Choroid plexus epithelial cell (primary cell): ENCODE results near the gene RNF125.

Experiments used
- DNase-seq: peaks from one replicate; pipeline ENCODE4 v3.0.0-alpha.2; 2010; ENCODE audit warnings: low read depth
- H3K4me3 ChIP-seq: 2 replicates; pipeline ENCODE4 v1.5.1; 2011; ENCODE audit warnings: low read depth, mild to moderate bottlenecking, control low read depth, low read length, moderate library complexity
- TF ChIP-seq, protein P1 (sequence below): conservative IDR thresholded peaks from 2 replicates; pipeline ENCODE4 v1.5.1; 2011; ENCODE audit warnings: low read depth, mild to moderate bottlenecking, control low read depth, inconsistent platforms, low read length, moderate library complexity

RNF125 gene

DNA sequence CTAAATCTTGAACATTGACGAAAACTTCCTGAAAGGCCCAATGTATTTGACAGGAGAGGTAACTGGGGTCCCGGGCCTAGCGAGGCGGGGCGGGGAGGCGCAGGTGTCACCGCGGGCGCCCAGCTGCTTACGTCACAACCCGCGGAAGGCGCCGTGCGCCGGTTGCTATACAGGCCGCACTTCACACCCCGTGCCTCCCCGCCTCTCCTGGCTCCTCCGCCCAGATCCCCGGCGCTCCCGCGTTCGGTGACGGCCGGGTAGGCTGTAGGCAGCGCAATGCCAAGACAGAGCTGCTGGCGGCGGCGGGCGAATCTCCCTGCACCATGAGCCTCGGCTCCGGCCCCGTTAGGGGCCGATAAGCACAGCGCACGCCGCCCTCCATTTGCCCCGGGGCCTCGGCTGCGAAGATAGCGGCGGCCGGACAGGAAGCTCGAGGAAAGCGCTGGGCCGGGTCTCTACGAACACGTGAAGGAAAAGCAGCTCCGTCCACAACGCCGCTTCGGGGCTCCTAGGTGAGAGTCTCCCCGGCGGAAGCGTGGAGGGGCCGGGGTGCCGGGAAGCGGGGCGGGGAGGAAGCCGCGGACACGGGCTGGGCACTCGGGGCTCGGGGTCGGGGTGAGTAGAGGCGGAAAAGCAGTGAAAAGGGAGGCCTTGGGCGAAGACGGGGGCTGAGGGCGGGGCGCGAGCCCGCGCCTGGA, 73.2 kb downstream of the RNF125 start, which contains the start of gene RNF138:
Gene RNF138, plus strand, starts transcription at position 151 of the 698 bp plus-strand sequence. CDS start 903 bp downstream, outside the sequence.
- TF ChIP-seq, protein P1, sequence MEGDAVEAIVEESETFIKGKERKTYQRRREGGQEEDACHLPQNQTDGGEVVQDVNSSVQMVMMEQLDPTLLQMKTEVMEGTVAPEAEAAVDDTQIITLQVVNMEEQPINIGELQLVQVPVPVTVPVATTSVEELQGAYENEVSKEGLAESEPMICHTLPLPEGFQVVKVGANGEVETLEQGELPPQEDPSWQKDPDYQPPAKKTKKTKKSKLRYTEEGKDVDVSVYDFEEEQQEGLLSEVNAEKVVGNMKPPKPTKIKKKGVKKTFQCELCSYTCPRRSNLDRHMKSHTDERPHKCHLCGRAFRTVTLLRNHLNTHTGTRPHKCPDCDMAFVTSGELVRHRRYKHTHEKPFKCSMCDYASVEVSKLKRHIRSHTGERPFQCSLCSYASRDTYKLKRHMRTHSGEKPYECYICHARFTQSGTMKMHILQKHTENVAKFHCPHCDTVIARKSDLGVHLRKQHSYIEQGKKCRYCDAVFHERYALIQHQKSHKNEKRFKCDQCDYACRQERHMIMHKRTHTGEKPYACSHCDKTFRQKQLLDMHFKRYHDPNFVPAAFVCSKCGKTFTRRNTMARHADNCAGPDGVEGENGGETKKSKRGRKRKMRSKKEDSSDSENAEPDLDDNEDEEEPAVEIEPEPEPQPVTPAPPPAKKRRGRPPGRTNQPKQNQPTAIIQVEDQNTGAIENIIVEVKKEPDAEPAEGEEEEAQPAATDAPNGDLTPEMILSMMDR = no peak
- H3K4me3 ChIP-seq = peak within 1 kb of the TSS; percentile 95
- peak; percentile 87 for DNase-seq

DNA sequence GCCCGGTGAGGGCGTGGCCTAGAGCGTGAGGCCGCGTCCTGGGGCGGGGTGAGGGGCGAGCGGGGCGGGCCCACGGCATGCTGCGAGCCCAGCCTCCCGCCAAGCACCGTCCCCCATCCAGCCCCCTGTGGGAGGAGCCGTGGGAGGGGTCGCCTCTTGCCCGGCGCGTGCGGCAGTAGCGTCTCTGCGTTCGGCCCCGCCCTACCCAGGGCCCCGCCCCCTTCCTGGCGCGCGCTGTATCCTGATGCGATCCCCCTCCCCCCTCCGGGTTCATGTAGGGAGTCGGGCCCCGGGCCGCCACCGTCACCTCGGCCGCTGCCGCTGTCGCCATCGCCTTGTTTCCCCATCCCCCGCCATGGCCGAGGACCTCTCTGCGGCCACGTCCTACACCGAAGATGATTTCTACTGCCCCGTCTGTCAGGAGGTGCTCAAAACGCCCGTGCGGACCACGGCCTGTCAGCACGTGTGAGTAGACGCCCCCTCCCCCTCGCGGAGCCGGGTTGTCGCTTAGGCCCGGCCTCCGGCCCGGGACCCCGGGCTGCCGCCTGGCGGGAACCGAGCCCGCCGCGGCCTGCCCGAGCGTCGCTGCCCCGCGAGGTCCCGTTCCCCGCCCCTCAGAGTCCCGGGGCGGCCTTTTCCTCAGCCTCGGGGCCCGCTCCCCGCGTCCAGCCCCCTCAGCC, 73.9 kb downstream of the RNF125 start:
- H3K4me3 ChIP-seq = peak overlapping the region; percentile 95
- TF ChIP-seq, protein P1 = no peak
- peak; percentile 98 for DNase-seq

DNA sequence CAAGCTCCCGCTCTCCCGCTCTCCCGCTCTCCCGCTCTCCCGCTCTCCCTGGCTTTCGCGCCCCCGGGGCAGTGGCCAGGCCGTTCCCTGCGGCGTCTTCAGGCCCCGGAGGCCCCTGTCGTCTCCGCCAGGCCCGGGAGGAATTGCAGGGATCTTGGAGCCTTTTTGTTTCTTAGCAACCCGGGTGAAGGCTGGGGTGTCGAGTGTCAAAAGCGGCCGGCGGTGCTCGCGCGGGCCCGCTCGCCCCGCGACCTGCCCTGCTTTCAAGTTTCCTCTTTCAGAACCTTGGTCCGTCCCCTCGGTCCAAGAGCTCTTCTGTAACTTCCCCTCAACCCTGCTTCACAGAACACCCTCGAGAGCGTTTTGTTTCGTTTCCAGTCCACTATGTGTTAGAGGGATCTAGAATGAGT, 74.5 kb downstream of the RNF125 start:
- TF ChIP-seq, protein P1 = no peak
- DNase-seq = peak; percentile 69
- peak overlapping the region; percentile 95 for H3K4me3 ChIP-seq

DNA sequence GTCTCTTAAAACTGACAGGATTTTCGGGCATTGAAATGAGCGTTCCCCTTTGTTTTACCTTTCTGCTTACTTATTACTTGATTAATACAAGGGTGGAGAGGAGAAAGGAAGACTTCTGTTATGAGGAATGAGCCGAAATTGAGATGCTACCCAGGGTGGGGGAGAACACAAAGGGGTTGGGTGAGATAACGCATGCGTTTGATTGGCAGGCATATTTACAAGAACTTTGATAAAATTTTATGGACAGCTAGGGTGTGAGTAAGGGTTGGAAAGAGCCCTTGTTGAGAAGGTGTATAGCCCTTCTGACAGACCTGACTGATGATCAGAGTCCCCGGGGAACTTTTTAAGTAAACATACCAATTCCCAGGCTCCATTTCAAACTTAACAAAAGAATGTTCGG, 74.9 kb downstream of the RNF125 start:
- TF ChIP-seq, protein P1 = no peak
- DNase-seq = no peak
- H3K4me3 ChIP-seq = peak overlapping the region; percentile 95

DNA sequence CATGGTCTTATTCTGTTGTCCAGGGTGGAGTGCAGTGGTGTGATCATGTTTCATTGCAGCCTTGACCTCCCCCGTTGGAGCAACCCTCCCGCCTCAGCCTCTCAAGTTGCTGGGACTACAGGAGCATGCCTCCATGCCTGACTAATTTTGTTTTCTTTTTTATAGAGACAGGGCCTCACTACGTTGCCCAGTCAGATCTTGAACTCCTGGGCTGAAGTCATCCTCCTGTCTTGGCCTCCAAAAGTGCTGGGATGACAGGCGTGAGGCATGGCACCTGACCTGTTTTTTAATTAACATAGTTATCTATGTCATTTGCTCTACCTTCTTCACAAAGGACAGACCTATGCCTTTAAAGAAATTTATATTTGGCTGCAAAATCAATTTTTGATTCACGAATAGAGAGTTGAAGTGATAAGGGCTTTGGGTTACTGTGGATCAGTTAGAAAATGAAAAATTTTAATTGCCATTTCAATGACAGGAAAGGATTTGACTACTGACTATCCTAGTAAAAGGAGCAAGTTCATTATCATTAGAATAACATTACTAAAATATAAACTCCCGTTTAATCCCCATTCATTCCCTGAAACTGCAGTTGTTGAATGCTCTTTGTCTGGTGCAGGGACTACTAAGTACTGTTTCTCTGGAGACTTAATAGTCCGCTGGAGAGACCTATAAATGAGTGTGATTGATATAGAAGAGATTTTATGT, 76.7 kb downstream of the RNF125 start:
- TF ChIP-seq, protein P1 = no peak
- DNase-seq = no peak
- H3K4me3 ChIP-seq = no peak overlapping the region

DNA sequence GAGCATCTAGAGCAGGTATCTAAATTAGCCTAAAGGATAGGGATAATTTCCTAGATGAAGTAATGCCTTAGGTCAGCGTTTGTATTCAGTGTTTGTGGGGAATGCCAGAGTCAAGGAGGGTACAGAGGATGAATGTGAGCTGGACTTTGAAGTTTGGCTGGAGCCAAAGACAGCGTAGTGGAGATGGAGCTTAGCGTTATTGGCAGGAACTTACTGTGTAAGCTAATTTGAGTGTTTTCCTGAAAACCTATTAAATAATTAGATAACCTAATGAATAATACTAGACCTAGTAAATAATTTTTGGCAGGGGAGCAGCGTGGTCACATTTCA, 77.2 kb downstream of the RNF125 start:
- TF ChIP-seq, protein P1 = no peak
- H3K4me3 ChIP-seq = no peak overlapping the region
- no peak for DNase-seq
